HG03025 (cell line): ENCODE data around the gene OMD.
"Not testable (repeated sequence)": the region's sequence is repeated elsewhere in the genome, so short reads cannot be mapped to it uniquely, and the experiment has no call there.

Source experiments
- ATAC-seq: cut with Tn5 transposase; IDR thresholded peaks from one replicate; pipeline ENCODE4 v1.9.1; 2021; ENCODE audit warnings: mild to moderate bottlenecking, moderate library complexity; ENCODE audit not compliant: unreplicated experiment, low FRiP score

OMD gene

GRCh38 chr9:92422611-92423338 lies 1.5 kb downstream of the OMD start:
- no peak for ATAC-seq

- ATAC-seq, result no peak
Observed at GRCh38 chr9:92414566-92414965, 9.7 kb downstream of the OMD start.

GRCh38 chr9:92411157-92411556 lies 13.1 kb downstream of the OMD start:
- ATAC-seq, result not testable (repeated sequence)

- ATAC-seq, result no peak
Observed at GRCh38 chr9:92408747-92409478, 15.4 kb downstream of the OMD start.

GRCh38 chr9:92407818-92408217 lies 16.5 kb downstream of the OMD start:
- ATAC-seq, result no peak

DNA sequence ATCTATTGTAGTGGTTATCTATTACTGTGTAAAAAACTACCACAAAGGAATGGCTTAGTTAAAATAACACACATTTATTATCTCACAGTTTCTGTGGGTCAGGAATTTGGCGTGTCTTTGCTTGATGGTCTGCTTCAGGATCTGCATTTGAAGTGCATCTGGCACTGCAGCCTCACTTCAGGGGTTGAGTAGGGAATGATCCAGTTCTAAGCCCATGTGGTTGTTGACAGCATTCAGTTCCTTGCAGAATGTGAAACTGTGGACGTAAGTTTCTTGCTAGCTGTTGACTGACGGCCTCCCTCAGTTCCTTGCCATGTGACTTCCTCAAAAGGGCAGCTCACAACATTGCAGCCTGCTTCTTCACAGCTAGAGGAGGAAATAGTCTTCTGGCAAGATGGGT lies 17.8 kb downstream of the OMD start:
- ATAC-seq, result no peak

DNA sequence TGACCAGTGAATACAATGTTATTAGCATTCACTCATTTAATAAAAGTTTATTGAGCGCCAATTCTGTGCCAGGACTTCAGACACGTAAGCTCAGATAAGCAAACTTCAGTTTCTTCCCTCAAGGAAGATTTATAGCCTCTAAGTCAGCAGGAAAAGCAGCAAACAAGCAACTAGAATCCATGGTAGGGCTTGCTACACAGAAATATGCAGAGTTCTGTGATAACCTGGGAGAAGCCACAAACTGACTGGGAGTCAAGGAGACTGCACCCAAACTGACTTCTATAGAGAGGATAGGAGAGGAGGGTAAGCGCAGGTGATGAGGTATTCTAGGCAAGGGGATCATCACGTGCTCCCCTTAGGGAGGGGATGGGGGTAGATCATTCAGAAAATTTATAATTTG lies 18.5 kb downstream of the OMD start:
- ATAC-seq, result no peak

- no peak for ATAC-seq
Observed at GRCh38 chr9:92404042-92404836, 20.0 kb downstream of the OMD start, which contains the start of gene OGN. Gene OGN (minus strand): TSS chr9:92404578. CDS start chr9:92403407, 1,171 bp downstream.

DNA sequence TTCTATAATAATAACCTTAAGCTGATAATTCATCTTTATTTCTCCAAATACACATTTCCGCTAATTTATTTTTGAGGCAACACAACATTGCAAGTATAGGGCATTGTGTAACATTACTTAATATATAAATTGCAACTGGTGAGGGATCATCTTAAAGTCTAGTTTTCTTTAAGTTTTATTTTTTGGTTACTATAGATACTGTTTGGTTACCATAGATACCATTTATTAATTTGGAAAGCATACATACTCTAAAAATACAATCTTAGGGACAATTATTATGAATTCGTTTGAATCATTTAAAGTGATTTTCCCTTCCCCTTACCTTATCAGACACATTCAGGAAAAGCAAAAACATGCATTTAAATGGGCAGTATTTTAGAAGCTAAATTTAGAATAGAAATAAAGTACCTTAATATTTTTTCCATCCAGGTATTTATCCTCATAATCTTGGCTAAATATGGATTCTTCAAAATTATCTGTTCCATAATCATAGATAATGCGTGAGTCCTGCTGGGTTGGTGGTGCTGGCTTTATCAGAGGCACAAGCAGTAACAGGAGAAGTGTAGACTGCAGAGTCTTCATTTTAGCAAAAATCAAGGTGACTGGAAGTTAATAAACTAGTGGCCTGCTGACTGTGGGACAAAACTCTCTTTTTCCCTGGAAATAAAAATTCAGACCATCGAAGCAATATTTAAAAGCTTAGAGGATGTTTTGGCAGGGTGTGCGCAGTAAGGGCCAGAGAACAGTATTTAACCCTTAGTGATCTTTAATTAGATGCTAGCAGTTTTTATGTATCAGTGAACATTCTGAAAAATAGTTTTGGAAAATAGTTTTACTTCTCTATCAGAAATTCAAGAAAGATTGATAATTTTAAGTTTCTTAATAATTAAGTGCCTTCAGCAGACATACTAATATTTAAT lies 21.2 kb downstream of the OMD start:
- no peak for ATAC-seq

DNA sequence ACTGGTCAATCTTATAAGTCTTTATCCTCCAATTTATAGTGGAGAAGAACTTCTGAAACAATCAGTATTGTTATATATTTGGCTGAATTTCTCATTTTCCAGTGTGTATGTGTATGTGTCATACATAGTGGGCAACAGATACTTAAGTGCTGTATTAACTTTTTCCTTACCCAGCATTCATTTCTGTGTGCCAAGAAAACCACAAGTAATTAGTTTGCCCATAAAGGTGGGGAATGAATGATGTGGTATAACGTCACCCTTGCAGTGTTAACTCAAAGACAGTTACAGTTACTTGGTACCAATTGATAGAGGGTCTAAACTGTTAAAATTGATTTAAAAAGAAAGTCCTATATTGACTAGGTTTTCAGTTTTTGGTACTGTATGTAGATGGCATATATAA lies 21.9 kb downstream of the OMD start:
- no peak for ATAC-seq

GRCh38 chr9:92397853-92398252 lies 26.4 kb downstream of the OMD start:
- no peak for ATAC-seq

GRCh38 chr9:92395617-92396016 lies 28.7 kb downstream of the OMD start:
- no peak for ATAC-seq

DNA sequence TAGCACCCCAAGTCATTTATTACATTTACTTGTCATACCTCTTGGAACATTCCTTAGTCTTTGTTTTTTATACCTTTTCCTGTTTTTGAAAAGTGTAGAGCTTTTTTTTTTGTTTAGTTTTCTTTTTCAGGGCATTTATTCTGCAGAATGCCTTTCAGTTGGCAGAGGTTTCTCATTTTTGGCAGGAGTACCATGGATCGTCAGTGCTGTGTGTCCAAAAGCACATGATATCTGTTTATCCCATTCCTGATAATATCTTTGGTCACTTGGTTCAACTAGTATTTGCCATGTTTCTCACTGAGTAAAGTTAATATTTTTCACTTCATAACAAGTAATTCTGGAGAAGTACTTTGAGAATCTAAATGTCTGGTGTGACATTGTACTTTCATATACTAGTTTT lies 30.6 kb downstream of the OMD start:
- no peak for ATAC-seq

- no peak for ATAC-seq
Observed at GRCh38 chr9:92392690-92393089, 31.6 kb downstream of the OMD start.

DNA sequence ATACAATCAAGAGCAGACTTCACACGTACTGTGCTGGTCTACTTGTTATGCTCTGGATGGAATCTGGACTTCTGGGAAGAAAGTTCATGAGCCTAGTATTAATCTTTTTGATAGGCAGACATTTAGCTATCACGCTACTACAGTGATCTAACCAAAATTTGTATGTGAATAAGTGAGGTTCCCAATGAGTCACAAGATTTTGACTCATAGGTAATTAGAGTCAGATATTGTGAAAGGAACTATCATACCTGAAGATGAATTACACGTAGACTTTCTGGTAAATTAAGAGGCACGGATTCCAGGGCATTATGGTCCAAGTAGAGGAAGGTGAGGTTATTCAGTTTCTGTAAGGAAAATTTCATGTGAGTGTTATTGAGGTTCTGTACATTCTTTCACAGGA lies 38.3 kb downstream of the OMD start:
- no peak for ATAC-seq

DNA sequence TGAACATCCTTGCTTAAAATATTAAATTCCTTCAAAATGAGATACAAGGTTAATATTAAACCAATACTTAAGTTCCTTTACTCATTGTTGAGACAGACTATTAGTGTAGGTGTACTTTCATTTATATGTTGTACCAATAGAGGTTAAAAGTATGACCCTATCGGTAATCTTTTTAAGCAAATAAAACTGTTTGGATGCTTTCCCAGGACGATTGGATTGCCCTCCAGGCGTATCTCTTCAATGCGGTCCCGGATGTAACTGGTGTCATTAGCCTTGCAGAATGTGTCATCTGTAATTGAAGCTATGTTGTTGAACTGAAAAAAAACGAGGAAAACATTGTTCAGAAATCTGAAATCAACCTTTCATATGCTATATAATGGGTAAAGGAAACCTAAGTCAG lies 38.8 kb downstream of the OMD start:
- ATAC-seq, result no peak

DNA sequence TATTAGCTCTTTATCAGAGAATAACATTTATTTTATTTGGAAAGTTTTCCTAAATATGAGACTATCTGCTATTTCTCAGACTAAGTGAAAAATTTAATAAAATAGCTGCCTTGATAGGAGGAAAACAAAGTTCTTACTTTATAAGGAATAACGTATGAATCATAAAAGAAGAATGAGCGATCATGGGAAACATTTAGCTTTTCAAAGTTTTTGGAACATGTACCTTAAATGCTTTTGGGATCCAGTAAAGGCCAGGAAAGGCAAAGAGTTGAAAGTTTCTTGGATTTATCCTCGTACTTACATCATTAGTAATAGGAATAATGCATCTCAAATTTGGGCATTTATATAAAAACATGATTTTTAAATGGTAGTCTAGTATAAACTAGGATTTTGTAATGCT lies 39.3 kb downstream of the OMD start:
- ATAC-seq, result no peak

- no peak for ATAC-seq
Observed at GRCh38 chr9:92384375-92384774, 39.9 kb downstream of the OMD start.

GRCh38 chr9:92381775-92382174 lies 42.5 kb downstream of the OMD start:
- ATAC-seq, result no peak

DNA sequence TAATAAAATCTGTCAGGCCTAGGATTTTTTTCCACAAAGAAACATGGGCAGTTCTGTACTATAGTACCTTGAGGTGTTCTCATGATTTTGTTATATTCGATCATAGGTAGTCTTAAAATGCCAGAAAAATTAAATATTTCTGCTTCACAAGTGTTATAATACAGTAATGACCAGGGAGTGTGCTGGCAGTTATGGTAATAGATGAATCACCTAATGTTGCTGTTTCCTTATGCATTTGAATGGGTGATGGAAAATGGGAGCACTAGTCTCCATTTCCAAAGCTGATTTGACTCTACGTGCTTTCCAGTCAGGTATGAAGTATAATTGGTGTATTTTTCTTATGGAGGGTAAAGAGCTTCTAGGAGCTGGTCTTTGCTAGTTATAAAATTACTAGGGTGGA lies 43.7 kb downstream of the OMD start:
- no peak for ATAC-seq
